Fibroblast of pulmonary artery (primary cell): ENCODE data around the gene CSNK1G1.
"Not testable (repeated sequence)": the region's sequence is repeated elsewhere in the genome, so short reads cannot be mapped to it uniquely, and the experiment has no call there.

ENCODE experiments used
- DNase-seq: peaks from one replicate; pipeline ENCODE4 v3.0.0-alpha.2; 2010; ENCODE audit warnings: low read depth
- H3K4me3 ChIP-seq: replicated peaks from 2 replicates; pipeline ENCODE4 v1.5.1; 2011; ENCODE audit warnings: low read depth, mild to moderate bottlenecking, control low read depth, low read length, moderate library complexity
- CTCF ChIP-seq: IDR thresholded peaks from 2 replicates; pipeline ENCODE4 v1.5.1; 2011; ENCODE audit warnings: mild to moderate bottlenecking, control low read depth, low read length, inconsistent platforms; ENCODE audit errors: missing control alignments

The CSNK1G1 gene

DNA sequence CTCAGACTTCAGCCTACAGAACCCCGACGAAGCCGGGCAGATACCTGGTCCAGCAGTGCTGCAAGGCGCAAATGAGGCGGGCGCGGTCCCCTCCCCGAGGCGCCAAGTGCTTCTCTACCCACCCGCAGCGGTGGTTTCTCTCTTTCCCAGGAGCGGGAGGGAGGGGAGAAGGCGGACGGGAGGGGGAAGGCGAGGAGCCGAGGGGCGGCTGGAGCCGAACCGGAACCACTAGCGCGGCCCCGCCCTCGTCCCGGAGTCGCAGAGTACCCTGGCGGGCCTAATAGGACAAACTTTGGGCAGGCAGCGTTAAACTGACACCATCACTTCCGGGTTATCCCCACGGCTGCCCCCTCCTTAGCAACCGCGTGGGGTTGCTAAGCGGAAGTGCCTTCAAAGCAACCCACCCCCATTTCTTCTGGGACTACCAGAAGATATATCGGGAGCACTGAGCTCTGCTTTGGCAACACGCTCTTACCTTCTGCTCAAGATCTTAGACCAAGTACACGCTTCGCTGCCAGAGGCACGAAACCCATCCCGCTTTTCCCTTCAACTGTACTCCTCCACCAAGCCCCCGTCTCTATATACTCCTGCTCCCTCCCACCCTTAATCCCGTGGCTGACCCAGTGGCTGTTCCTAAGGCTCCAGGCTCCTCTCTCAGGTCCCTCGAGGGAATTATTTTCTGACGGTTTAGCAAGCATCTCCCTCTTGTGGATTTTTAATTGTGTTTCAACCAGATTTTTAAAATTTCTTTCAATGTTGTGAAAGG, at the start of gene CSNK1G1:
Gene CSNK1G1 (minus strand): TSS at position 230 of the 766 bp plus-strand sequence. CDS start 55,674 bp downstream, outside the sequence.
- H3K4me3 ChIP-seq, result peak within 1 kb of the TSS; percentile 92
- peak; percentile 99 for DNase-seq
- TF ChIP-seq CTCF, result peak; percentile 50

GRCh38 chr15:64400583-64400982, 44.6 kb upstream of the CSNK1G1 start:
- TF ChIP-seq CTCF, result no peak
- no peak overlapping the region for H3K4me3 ChIP-seq
- no peak for DNase-seq

DNA sequence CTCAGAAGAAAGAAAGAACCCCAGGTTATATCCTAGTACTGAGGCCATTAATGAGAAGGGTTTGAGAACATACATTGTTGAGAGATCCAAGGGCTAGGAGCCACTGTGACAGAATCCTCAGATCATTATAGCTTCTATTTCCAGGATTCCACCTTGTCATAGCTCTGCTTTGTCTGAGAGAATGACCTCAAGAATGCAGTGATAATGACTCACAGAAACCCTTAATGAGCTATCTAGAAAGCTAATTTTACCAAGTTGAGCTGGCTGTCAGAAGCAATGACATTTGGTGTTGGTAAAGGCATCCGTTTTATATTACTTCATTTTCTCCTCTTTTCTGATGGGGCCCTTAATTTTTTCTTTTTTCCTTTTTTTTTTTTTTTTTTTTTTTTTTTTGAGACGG, 42.6 kb upstream of the CSNK1G1 start:
- no peak overlapping the region for H3K4me3 ChIP-seq
- no peak for TF ChIP-seq CTCF
- no peak for DNase-seq

DNA sequence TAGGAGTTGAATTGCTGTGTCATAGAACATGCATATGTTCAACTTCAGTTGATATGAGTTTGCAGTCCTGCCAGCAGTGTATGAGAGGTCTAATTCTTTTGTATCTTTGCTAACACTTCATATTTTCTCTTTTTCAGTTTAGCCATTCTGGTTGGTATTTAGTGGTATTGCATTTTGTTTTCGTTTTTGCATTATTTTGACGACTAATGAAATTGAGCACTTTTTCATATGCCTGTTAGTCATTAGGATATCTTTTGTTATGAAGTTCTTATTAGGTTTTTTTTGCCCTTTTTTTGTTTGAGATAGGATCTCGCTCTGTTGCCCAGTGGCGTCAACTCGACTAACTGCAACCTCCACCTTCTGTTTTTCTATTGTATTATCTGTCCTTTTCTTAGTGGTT, 40.8 kb upstream of the CSNK1G1 start:
- no peak for DNase-seq
- TF ChIP-seq CTCF, result no peak
- no peak overlapping the region for H3K4me3 ChIP-seq

GRCh38 chr15:64392471-64392870, 36.5 kb upstream of the CSNK1G1 start:
- not testable (repeated sequence) for DNase-seq, H3K4me3 ChIP-seq

DNA sequence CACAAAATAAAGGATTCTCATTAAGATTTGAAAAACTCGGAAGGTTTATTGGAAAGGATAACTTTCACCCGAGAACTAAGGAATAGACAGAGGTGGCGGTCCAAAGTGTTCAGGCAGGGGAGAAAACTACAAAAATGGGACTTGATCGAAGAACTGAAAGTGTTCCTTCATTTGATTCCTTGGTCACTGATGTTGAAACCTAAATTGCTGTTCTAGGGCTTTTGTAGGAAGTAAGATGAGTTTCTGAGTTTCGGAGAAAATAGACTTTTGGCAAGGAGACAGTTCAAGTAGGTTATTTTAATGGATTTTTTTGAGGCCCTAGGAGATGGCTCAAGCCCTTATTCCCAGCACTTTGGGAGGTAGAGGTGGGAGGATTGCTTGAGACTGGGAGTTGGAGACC, 33.1 kb upstream of the CSNK1G1 start:
- H3K4me3 ChIP-seq, result peak overlapping the region; percentile 99
- DNase-seq, result no peak
- TF ChIP-seq CTCF, result no peak

GRCh38 chr15:64387562-64388168, 31.7 kb upstream of the CSNK1G1 start, which contains the start of gene TRIP4:
Gene TRIP4 (plus strand): TSS chr15:64387836. CDS start chr15:64387864, 28 bp downstream.
- DNase-seq, result peak; percentile 98
- no peak for TF ChIP-seq CTCF
- peak within 1 kb of the TSS; percentile 99 for H3K4me3 ChIP-seq
